Activated CD8-positive, alpha-beta memory T cell treated with anti-CD3 and anti-CD28 coated beads, Interleukin-2, amount 10 ng/mL, durations not matched to agents 7 days and 5 days (primary cell): Measurements from ENCODE around the gene UBTF. TPM values are rescaled to one million over a fixed set of nuclear protein-coding genes. Genes with fewer than 3 reads are reported as not detected.

Experiments
- ATAC-seq: fragments of 150-1000 bp; cut with Tn5 transposase; one replicate; pipeline ENCODE4 v1.10.0; 2021; ENCODE audit warnings: moderate library complexity
- CTCF ChIA-PET: fragments of 350-600 bp; sonication (Branson Sonifier 250); formaldehyde crosslinking; loops from one replicate; lab custom pipeline; 2021; ENCODE audit warnings: antibody characterized with exemption; lab: Charles Lee
- DNase-seq: peaks from one replicate; pipeline ENCODE4 v3.0.0-alpha.2; 2020
- H3K27ac Mint-ChIP-seq: one replicate; pipeline ENCODE4 v1.8.0; 2021; ENCODE audit warnings: mild to moderate bottlenecking, mixed read lengths
- H3K27me3 Mint-ChIP-seq: one replicate; pipeline ENCODE4 v1.8.0; 2021; ENCODE audit warnings: mixed read lengths
- H3K36me3 Mint-ChIP-seq: one replicate; pipeline ENCODE4 v1.8.0; 2021; ENCODE audit warnings: mild to moderate bottlenecking, mixed read lengths
- H3K4me1 Mint-ChIP-seq: one replicate; pipeline ENCODE4 v1.8.0; 2021; ENCODE audit warnings: mixed read lengths
- H3K4me3 Mint-ChIP-seq: one replicate; pipeline ENCODE4 v1.8.0; 2021; ENCODE audit warnings: mild to moderate bottlenecking, moderate library complexity, mixed read lengths
- H3K9me3 Mint-ChIP-seq: one replicate; pipeline ENCODE4 v1.8.0; 2022; ENCODE audit warnings: low read depth, mixed read lengths
- total RNA-seq, 2 experiments: library from RNA; stranded (reverse); gene quantifications; one replicate each; pipeline ENCODE4 v1.2.3, GENCODE V29; 2021

UBTF gene
- total RNA-seq, 2 experiments from 2014 or later = 128 to 158 TPM

- ATAC-seq (no peak), DNase-seq (no peak)
- H3K27ac Mint-ChIP-seq = no peak overlapping the region
- CTCF ChIA-PET = no interaction called here
- H3K27me3 Mint-ChIP-seq = peaks cover 2% of the 10 kb centered on the region
- H3K4me3 Mint-ChIP-seq = no peak overlapping the region
- H3K9me3 Mint-ChIP-seq = no peaks in the 10 kb centered on the region
- peaks cover 11% of the 10 kb centered on the region for H3K4me1 Mint-ChIP-seq
- no peaks in the 10 kb centered on the region for H3K36me3 Mint-ChIP-seq
These were observed 14.1 kb upstream of the UBTF start for GRCh38 chr17:44233582-44233981.

- H3K27ac Mint-ChIP-seq = no peak overlapping the region
- no peaks in the 10 kb centered on the region for H3K36me3 Mint-ChIP-seq
- CTCF ChIA-PET = interaction anchor here (1.9 kb wide), 1 partner anchor 22 kb away, joined by 5 read pairs; no protein-coding TSS in a partner anchor
- no peak overlapping the region for H3K4me3 Mint-ChIP-seq
- peaks cover 11% of the 10 kb centered on the region for H3K4me1 Mint-ChIP-seq
- no peaks in the 10 kb centered on the region for H3K9me3 Mint-ChIP-seq
- DNase-seq = no peak
- peaks cover 2% of the 10 kb centered on the region for H3K27me3 Mint-ChIP-seq
- ATAC-seq = no peak
These were observed 12.6 kb upstream of the UBTF start for GRCh38 chr17:44232061-44232460.

DNA sequence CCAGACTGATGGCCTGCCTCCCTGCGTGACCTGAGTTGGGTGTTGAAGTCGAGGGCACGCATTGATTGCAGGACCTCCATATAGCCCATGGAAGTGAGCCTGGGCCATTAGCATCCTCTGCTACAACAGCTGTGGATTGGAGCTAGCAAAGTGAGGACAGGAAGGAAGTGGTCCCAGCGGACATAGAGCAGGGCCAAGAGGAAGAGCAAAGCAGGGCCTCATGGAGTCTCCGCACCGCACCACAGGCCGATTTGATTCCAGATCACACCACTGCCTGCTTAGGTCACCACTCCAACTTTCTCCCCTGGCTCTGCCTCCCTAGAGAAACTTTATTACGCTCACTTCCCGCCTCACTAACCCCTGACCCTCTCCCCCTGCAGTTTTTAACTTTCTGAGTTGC is 10.7 kb upstream of the UBTF start:
- ATAC-seq (no peak), DNase-seq (no peak)
- no peaks in the 10 kb centered on the region for H3K36me3 Mint-ChIP-seq
- H3K4me3 Mint-ChIP-seq = no peak overlapping the region
- peaks cover 2% of the 10 kb centered on the region for H3K27me3 Mint-ChIP-seq
- no peaks in the 10 kb centered on the region for H3K9me3 Mint-ChIP-seq
- no peak overlapping the region for H3K27ac Mint-ChIP-seq
- CTCF ChIA-PET = interaction anchor here (1.2 to 1.5 kb wide), 2 partner anchors 9 to 21 kb away, joined by 6 to 7 read pairs; no protein-coding TSS in a partner anchor
- H3K4me1 Mint-ChIP-seq = peaks cover 4% of the 10 kb centered on the region

DNA sequence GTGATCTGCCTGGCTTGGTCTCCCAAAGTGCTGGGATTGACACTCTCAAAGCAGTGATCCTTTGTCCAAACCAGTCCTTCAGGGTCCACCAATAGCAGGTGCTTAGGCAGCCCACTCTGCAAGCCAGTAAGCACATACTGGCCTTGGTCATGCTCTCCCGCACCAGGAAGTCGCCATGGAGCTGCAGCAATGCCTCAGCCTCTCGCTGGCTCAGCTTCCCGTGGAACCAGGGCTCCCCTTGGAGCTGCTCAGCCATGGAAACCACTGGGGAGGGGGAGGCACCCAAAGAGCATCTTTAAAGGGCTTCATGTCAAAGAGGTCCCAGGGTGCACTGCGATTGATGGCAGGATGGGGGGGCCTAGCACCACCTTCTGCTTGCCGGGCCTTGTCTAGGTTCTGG is 9.6 kb upstream of the UBTF start:
- H3K4me3 Mint-ChIP-seq = no peak overlapping the region
- H3K27me3 Mint-ChIP-seq = peaks cover 2% of the 10 kb centered on the region
- no peak overlapping the region for H3K27ac Mint-ChIP-seq
- DNase-seq (no peak), ATAC-seq (no peak)
- H3K9me3 Mint-ChIP-seq = no peaks in the 10 kb centered on the region
- H3K36me3 Mint-ChIP-seq = no peaks in the 10 kb centered on the region
- CTCF ChIA-PET = interaction anchor here (0.7 to 1.5 kb wide), 3 partner anchors 11 to 49 kb away, joined by 3 to 6 read pairs (median 5); no protein-coding TSS in a partner anchor
- no peaks in the 10 kb centered on the region for H3K4me1 Mint-ChIP-seq

DNA sequence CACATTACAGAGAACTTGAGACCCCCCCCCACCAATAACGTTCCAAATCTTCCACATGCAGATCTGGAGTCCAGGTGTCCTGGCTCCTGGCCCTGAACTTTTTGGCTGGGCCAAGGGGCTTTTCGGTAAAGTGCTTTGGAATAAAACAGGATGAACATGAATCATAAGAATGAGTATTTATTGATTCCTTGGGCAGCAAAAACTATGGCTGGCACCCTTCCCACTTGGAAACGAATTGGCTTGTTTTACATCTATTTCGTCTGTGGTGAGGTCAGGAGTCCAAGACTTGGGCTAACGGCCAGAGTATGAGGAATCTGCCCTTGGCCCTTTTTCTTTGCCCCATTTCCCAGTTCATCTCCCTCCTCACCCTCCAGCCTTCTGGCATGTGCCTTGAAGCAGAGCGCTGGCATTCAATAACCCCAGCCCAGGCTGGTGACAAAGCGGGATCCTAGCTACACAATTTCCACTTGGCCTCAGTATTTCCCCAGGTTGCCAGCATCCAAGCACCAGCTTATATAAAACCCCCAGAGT is 4.1 kb upstream of the UBTF start:
- CTCF ChIA-PET = interaction anchor here (0.8 to 6.3 kb wide), 2 partner anchors 14 to 122 kb away, joined by 4 to 74 read pairs; no protein-coding TSS in a partner anchor
- Mint-ChIP-seq H3K9me3 (no peaks in the 10 kb centered on the region), H3K4me1 (peaks cover 8% of the 10 kb centered on the region), H3K27ac (no peak overlapping the region), H3K36me3 (no peaks in the 10 kb centered on the region), H3K27me3 (no peaks in the 10 kb centered on the region), H3K4me3 (no peak overlapping the region)
- ATAC-seq (no peak), DNase-seq (no peak)

DNA sequence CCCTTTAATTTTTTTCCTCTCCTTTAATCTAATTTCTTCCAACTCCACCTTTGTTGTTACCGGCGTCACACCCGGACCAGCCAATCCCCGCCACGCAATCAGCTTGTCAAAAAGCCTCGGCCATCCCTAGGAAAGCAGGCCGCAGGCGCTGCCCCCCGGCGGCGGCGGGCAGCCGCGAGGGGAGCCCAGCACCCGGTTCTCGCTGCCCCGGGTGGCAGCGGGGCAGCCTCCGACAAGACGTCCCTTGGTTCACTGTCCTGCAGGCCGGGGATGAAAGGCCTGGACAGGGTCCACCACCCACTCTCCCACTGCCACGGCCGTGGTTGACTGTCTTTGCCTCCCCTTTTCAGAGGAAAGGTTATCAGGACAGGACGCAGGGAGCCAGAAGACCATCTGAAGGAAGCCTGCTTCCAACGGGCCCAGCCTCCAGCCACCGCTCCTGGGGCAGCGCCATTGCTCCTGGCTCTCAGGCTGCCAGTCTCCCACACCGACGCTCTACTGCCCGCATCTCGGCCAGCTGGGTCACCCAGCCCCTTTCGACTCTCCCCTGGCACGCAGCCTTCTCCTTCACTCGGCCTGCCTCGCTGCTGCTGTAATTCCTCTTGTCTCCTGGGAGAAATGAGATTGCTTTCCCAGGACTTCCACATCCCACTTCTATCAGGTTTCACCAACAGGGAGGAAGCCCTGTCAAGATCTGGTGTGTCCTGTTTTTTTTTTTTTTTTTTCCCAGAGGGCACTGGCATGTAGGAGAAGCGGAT is 2.8 kb upstream of the UBTF start:
- Mint-ChIP-seq H3K9me3 (no peaks in the 10 kb centered on the region), H3K4me1 (peaks cover 8% of the 10 kb centered on the region), H3K27me3 (no peaks in the 10 kb centered on the region), H3K27ac (peak overlapping the region; percentile 89), H3K36me3 (peaks cover 4% of the 10 kb centered on the region), H3K4me3 (peak overlapping the region; percentile 90)
- CTCF ChIA-PET = interaction anchor here (0.7 to 6.3 kb wide), 20 partner anchors 8 to 233 kb away, joined by 3 to 74 read pairs (median 4); partner anchors contain the start of genes GRN, TMEM101 and TMUB2
- ATAC-seq = no peak
- peak; percentile 61 for DNase-seq

- no peak for ATAC-seq
- H3K27me3 Mint-ChIP-seq = no peaks in the 10 kb centered on the region
- H3K4me1 Mint-ChIP-seq = peaks cover 11% of the 10 kb centered on the region
These were observed 2.3 kb upstream of the UBTF start for GRCh38 chr17:44221862-44222111.

DNA sequence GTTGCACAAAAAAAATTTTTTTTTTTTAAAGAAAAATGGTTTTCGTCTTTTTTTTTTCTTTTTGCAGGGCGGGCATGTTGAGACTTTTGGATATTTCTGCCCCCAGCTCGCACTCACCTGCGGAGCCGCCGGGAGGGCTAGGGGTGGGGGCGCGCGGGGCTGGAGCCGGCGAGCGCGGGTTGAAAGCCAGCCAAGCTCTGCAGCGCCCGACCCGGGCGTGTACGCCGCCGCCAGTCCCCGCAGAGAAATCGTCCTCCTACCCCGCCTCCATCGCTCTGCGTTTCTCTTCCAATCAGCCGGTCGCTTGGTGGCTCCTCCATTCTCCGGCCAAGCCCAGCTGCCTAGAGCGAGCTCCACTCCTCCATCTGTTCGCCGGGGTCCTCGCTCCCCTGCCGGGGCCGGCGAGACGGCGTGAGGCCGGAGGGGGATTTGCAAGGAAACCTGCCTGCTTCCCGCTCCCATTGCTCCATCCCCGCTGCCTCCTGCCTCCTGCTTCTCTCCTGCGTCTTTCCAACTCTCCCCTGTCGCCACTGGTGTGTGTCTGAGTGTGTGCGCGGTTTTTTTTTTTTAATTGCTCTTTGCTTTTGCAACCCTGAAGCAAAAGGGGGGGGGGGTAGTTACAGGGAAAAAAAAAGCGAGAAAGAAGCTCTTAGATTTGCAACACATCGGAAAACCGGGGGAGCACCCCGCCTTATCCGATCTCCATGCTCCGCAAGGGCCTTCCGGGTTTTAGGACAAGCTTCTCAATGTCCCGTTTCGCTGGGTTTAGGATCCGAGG is 1.8 kb upstream of the UBTF start:
- CTCF ChIA-PET = interaction anchor here (0.7 to 6.3 kb wide), 19 partner anchors 10 to 234 kb away, joined by 3 to 74 read pairs (median 5); partner anchors contain the start of genes GRN, TMEM101 and TMUB2
- no peaks in the 10 kb centered on the region for H3K27me3 Mint-ChIP-seq
- H3K4me3 Mint-ChIP-seq = peak overlapping the region; percentile 90
- peaks cover 16% of the 10 kb centered on the region for H3K4me1 Mint-ChIP-seq
- ATAC-seq = peak; percentile 25
- peak overlapping the region; percentile 89 for H3K27ac Mint-ChIP-seq
- no peaks in the 10 kb centered on the region for H3K9me3 Mint-ChIP-seq
- peaks cover 12% of the 10 kb centered on the region for H3K36me3 Mint-ChIP-seq
- peak; percentile 80 for DNase-seq

More at GRCh38 chr17:44221862-44222111, 2.3 kb upstream of the UBTF start:
- CTCF ChIA-PET = interaction anchor here (0.7 to 6.3 kb wide), 20 partner anchors 9 to 233 kb away, joined by 3 to 74 read pairs (median 4); partner anchors contain the start of genes GRN, TMEM101 and TMUB2
- H3K27ac Mint-ChIP-seq = peak overlapping the region; percentile 89
- DNase-seq = no peak
- H3K9me3 Mint-ChIP-seq = no peaks in the 10 kb centered on the region
- peaks cover 7% of the 10 kb centered on the region for H3K36me3 Mint-ChIP-seq
- peak overlapping the region; percentile 90 for H3K4me3 Mint-ChIP-seq

GRCh38 chr17:44220213-44221083 is 973 bp upstream of the UBTF start:
- no peaks in the 10 kb centered on the region for H3K27me3 Mint-ChIP-seq
- H3K36me3 Mint-ChIP-seq = peaks cover 21% of the 10 kb centered on the region

DNA sequence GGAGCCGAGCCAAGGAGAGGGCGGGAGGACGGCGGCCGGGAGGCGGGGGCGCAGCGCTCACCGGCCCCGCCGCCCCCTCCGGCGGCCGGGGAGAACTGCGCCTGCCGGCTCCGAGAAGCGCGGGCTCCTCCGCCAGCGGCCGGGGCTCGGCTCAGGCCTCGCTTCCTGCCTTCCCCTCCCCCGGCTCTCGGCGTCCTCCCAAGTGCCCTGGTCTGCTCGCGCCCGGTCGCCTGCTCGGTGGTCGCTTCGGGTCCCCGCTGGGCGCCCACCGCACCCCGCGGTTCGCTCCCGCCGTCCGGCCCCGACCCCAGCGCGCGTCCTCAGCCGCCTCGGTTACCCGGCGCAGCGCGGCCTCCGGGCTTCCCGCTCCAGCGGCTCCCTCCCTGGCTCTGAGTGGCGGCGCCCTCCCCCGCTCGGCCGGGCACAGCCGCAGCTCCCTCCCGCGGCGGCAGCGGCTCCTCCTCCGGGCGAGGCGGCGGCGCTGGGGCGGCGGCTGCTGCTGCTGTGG is 313 bp downstream of the UBTF start:
- peaks cover 34% of the 10 kb centered on the region for H3K36me3 Mint-ChIP-seq
- peaks cover 33% of the 10 kb centered on the region for H3K4me1 Mint-ChIP-seq
- peak; percentile 82 for DNase-seq
- CTCF ChIA-PET = interaction anchor here (1.5 to 6.3 kb wide), 7 partner anchors 9 to 112 kb away, joined by 3 to 74 read pairs (median 8); partner anchors contain the start of gene TMUB2
- H3K9me3 Mint-ChIP-seq = no peaks in the 10 kb centered on the region
- H3K27ac Mint-ChIP-seq = no peak overlapping the region
- no peaks in the 10 kb centered on the region for H3K27me3 Mint-ChIP-seq
- peak overlapping the region; percentile 22 for H3K4me3 Mint-ChIP-seq
- ATAC-seq = peak; percentile 59

More at GRCh38 chr17:44220213-44221083, 973 bp upstream of the UBTF start:
- H3K27ac Mint-ChIP-seq = peak overlapping the region; percentile 94
- CTCF ChIA-PET = interaction anchor here (0.9 to 6.3 kb wide), 17 partner anchors 10 to 125 kb away, joined by 3 to 74 read pairs (median 6); partner anchors contain the start of genes GRN, HDAC5 and TMUB2
- H3K4me3 Mint-ChIP-seq = peak overlapping the region; percentile 90
- DNase-seq (peak; percentile 78), ATAC-seq (peak; percentile 14)
- peaks cover 24% of the 10 kb centered on the region for H3K4me1 Mint-ChIP-seq
- H3K9me3 Mint-ChIP-seq = no peaks in the 10 kb centered on the region

DNA sequence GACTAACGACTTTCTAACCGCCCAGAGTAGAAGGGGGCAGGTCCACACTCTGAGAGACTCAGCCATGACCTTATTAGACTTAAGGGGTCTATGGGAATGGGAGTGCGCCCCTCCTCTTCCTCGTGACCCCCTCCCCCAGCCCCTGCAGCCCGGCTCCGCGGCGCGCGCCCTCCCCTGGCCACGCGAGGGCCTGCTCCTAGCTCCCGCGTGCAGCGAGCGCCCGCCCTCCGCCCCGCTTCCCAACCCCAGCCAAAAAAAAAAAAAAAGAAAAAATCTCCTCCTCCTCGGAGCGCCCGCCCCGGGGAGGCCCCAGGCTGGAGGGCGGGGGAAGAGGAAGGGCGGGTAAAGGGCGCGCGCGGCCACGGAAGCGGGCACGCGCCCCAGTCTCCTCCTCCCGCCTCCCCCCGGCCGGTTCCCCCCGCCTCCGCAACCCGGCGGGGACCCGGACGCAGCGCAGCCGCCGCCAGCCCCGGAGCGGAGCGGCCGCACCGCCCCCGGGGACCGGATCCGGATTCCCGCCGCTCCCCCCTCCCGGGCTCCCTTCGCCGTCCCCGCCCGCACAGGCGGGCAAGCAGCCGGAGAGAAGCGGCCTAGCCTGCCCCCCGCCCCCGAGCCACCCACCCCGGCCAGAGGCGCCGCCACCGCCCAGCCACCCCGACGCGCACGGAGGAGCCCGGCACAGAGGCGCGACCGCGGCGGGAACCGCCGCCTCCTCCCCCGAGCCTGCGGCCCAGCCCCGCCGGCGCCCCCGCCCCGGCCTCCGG is 949 bp downstream of the UBTF start:
- H3K4me3 Mint-ChIP-seq = peak overlapping the region; percentile 88

More for the DNA sequence above, 949 bp downstream of the UBTF start:
- H3K27ac Mint-ChIP-seq = peak overlapping the region; percentile 91
- H3K36me3 Mint-ChIP-seq = peaks cover 40% of the 10 kb centered on the region
- ATAC-seq (peak; percentile 63), DNase-seq (peak; percentile 90)
- H3K4me1 Mint-ChIP-seq = peaks cover 37% of the 10 kb centered on the region
- CTCF ChIA-PET = interaction anchor here (0.6 to 6.3 kb wide), 12 partner anchors 9 to 126 kb away, joined by 3 to 74 read pairs (median 4); partner anchors contain the start of genes GRN, SLC25A39 and TMUB2
- no peaks in the 10 kb centered on the region for H3K27me3 Mint-ChIP-seq
- no peaks in the 10 kb centered on the region for H3K9me3 Mint-ChIP-seq
